Suprapubic skin (tissue), 4 donors: Measurements from ENCODE around the gene GDF11. TPM values are rescaled to one million over a fixed set of nuclear protein-coding genes. Genes with fewer than 3 reads are reported as not detected.

Experiments used
- DNase-seq, 2 donors: peaks; one replicate each; pipeline ENCODE4 v3.0.0-alpha.2; 2019; ENCODE audit warnings: low spot score in 2 of 2
- H3K27ac ChIP-seq: fragments of 200-600 bp; sonication (generic); one replicate; pipeline ENCODE4 v1.5.1; 2019
- H3K27me3 ChIP-seq: fragments of 200-600 bp; sonication (generic); one replicate; pipeline ENCODE4 v1.5.1; 2019
- H3K36me3 ChIP-seq: fragments of 200-600 bp; sonication (generic); one replicate; pipeline ENCODE4 v1.5.1; 2019
- H3K4me1 ChIP-seq: fragments of 200-600 bp; sonication (generic); one replicate; pipeline ENCODE4 v1.5.1; 2019
- H3K4me3 ChIP-seq: fragments of 200-600 bp; sonication (generic); one replicate; pipeline ENCODE4 v1.5.1; 2019; ENCODE audit warnings: mild to moderate bottlenecking
- H3K9me3 ChIP-seq: fragments of 200-600 bp; sonication (generic); one replicate; pipeline ENCODE4 v1.5.1; 2019
- CTCF ChIP-seq, 2 donors: fragments of 200-600 bp in 1 of 2; fragments of 450-650 bp in 1 of 2; sonication (generic) in 1 of 2; IDR thresholded peaks; one replicate each; pipeline ENCODE4 v1.5.1; 2016 to 2019; ENCODE audit warnings: antibody characterized with exemption in 2 of 2, mild to moderate bottlenecking in 1 of 2, moderate library complexity in 1 of 2
- EP300 ChIP-seq: sonication (generic); formaldehyde crosslinking; IDR thresholded peaks from one replicate; pipeline ENCODE4 v1.6.1; 2017; ENCODE audit warnings: antibody characterized with exemption
- POLR2A ChIP-seq, 2 donors: fragments of 450-650 bp; IDR thresholded peaks; one replicate each; pipeline ENCODE4 v1.6.1; 2017; ENCODE audit warnings: antibody characterized with exemption in 2 of 2, mild to moderate bottlenecking in 2 of 2, moderate library complexity in 2 of 2
- POLR2AphosphoS5 ChIP-seq, 3 donors: sonication (generic); formaldehyde crosslinking; IDR thresholded peaks; one replicate each; pipeline ENCODE4 v1.6.1; 2017; ENCODE audit warnings: antibody characterized with exemption in 3 of 3
- WGBS: methylation state at CpG from one replicate; pipeline ENCODE4 v1.1.5; 2018; 5-methylcytosine and 5-hydroxymethylcytosine counted together
- total RNA-seq, 4 donors: library from RNA; depleted of rRNA; stranded (reverse); fragments of >200 nt; gene quantifications; one replicate each; pipeline ENCODE4 v1.1.0, GENCODE V29; 2016

Gene GDF11
- total RNA-seq, 4 donors from 2014 or later, result 0.68 to 3.8 (median 2.0) TPM

DNA sequence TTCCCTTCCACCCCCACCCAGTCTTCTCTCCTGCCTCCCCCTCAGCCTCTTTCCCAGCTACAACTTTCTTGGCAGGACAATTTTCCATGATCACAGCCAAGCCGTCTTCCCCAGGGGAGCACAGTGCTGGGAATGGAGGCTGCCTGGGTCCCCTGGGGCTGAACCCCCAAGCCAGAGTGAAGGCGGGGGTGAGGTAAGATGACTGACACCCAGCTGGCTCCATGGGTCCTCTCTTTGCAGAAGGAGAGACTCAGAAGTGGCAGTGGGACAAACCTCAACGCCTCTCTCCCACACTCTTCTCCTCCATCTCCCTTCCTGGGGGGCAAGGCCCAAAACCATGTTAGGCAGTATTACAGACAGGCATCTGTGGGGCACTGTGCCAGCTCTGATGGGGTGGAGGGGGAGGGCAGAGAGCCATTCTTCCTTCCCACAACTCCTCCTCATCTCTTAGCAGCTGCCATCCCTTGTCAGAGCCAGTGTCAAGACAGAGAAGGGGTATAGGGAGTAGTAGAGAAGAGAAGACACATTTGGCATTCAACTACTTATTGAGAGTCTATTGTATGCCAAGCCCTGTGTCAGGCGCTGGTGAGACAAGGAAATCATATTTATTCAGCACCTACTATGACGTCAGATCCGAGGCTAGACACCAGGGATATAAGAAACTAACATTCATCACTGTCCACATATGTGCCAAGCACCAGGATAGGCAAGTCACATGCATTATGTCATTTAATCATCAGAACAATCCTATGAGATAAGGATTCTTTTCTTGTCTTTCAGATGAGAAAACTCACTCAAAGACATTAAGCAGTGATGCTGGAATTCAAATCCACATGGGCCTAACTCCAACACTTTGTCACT, 38.8 kb upstream of the GDF11 start:
- Histone ChIP-seq H3K36me3 (no peaks in the 10 kb centered on the region), H3K4me3 (peak overlapping the region; percentile 63), H3K9me3 (no peaks in the 10 kb centered on the region), H3K27me3 (peaks cover 12% of the 10 kb centered on the region), H3K4me1 (peaks cover 22% of the 10 kb centered on the region), H3K27ac (peak overlapping the region; percentile 30)
- WGBS, result 59% methylated on average over 6 of the region's 6 CpGs
- no peak for TF ChIP-seq POLR2AphosphoS5 (IDR thresholded peaks at IDR 0.05)
- no peak for TF ChIP-seq POLR2A (IDR thresholded peaks at IDR 0.05)
- TF ChIP-seq EP300, result no peak
- no peak for TF ChIP-seq CTCF (IDR thresholded peaks at IDR 0.05)
- DNase-seq, result no peak

- H3K9me3 ChIP-seq, result no peaks in the 10 kb centered on the region
- peaks cover 12% of the 10 kb centered on the region for H3K27me3 ChIP-seq
- 79% methylated on average over 9 of the region's 9 CpGs for WGBS
- peaks cover 22% of the 10 kb centered on the region for H3K4me1 ChIP-seq
- no peak for TF ChIP-seq POLR2A (IDR thresholded peaks at IDR 0.05)
- peak overlapping the region; percentile 27 for H3K27ac ChIP-seq
- no peaks in the 10 kb centered on the region for H3K36me3 ChIP-seq
- no peak for DNase-seq
- peak overlapping the region; percentile 63 for H3K4me3 ChIP-seq
Observed at GRCh38 chr12:55704824-55705718, 37.9 kb upstream of the GDF11 start.

GRCh38 chr12:55705782-55706402, 37.0 kb upstream of the GDF11 start:
- WGBS, result 62% methylated on average over 5 of the region's 5 CpGs

GRCh38 chr12:55706568-55707218, 36.2 kb upstream of the GDF11 start:
- TF ChIP-seq POLR2A (IDR thresholded peaks at IDR 0.05), result no peak
- peak overlapping the region; percentile 50 for H3K27ac ChIP-seq
- 83% methylated on average over 2 of the region's 2 CpGs for WGBS
- peaks cover 22% of the 10 kb centered on the region for H3K4me1 ChIP-seq
- no peaks in the 10 kb centered on the region for H3K9me3 ChIP-seq
- no peak for DNase-seq
- H3K36me3 ChIP-seq, result no peaks in the 10 kb centered on the region
- H3K4me3 ChIP-seq, result peak overlapping the region; percentile 63
- H3K27me3 ChIP-seq, result peaks cover 12% of the 10 kb centered on the region

More at GRCh38 chr12:55705782-55706402, 37.0 kb upstream of the GDF11 start:
- no peak for DNase-seq
- TF ChIP-seq EP300 (no peak), CTCF (IDR thresholded peaks at IDR 0.05) (peak in 1 of 2 donors; percentile 18)
- peaks cover 22% of the 10 kb centered on the region for H3K4me1 ChIP-seq
- no peak overlapping the region for H3K27ac ChIP-seq
- peaks cover 12% of the 10 kb centered on the region for H3K27me3 ChIP-seq
- peak overlapping the region; percentile 63 for H3K4me3 ChIP-seq
- H3K9me3 ChIP-seq, result no peaks in the 10 kb centered on the region
- H3K36me3 ChIP-seq, result no peaks in the 10 kb centered on the region

DNA sequence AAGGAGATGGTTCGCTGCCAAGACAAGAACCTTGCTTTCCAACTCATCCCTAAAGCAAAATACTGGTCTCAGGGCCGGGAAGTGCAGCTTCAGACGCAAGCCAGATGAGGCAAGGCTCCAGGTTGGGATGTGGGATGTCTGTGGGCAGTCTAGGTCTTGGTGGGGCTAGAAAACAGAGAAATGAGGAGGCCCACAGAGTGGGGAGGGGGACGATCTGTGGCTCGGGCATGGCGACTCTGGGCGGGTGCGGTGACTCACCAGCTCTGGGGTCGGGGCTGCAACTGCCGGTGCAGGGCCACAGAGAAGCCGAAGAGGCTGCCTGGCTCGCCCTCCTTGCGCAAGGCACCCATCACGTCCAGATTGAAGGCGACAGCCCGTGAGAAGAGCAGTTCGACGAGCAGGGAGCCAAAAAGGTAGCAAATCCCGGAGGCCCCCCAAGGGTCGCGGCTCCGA, 35.7 kb upstream of the GDF11 start:
- Histone ChIP-seq H3K27me3 (peaks cover 12% of the 10 kb centered on the region), H3K4me3 (peak overlapping the region; percentile 63), H3K9me3 (no peaks in the 10 kb centered on the region), H3K4me1 (peaks cover 23% of the 10 kb centered on the region), H3K36me3 (no peaks in the 10 kb centered on the region), H3K27ac (peak overlapping the region; percentile 50)
- no peak for DNase-seq
- WGBS, result 11% methylated on average over 22 of the region's 22 CpGs
- TF ChIP-seq POLR2AphosphoS5 (IDR thresholded peaks at IDR 0.05), result no peak
- no peak for TF ChIP-seq EP300
- TF ChIP-seq POLR2A (IDR thresholded peaks at IDR 0.05), result no peak
- TF ChIP-seq CTCF (IDR thresholded peaks at IDR 0.05), result no peak
